Astrocyte (in vitro differentiated cells and primary cell): ENCODE measurements around the gene RPL27A. TPM values are rescaled to one million over a fixed set of nuclear protein-coding genes. Genes with fewer than 3 reads are reported as not detected.

Experiments
- DNase-seq: peaks from one replicate; pipeline ENCODE4 v3.0.0-alpha.2; 2010; ENCODE audit warnings: low read depth
- FAIRE-seq: peaks from 2 replicates; lab custom pipeline; 2011; peaks lifted over from hg19 to GRCh38; lab: Jason Lieb, UNC
- H2AFZ ChIP-seq: 2 replicates; pipeline ENCODE4 v1.6.0; 2012; ENCODE audit warnings: low read depth, low read length, inconsistent platforms
- H3K27ac ChIP-seq: 2 replicates; pipeline ENCODE4 v1.5.1; 2011; ENCODE audit warnings: low read depth, low read length, inconsistent platforms
- H3K27me3 ChIP-seq: 2 replicates; pipeline ENCODE4 v1.6.0; 2011; ENCODE audit warnings: low read length, inconsistent platforms; ENCODE audit not compliant: insufficient read depth
- H3K36me3 ChIP-seq: 2 replicates; pipeline ENCODE4 v1.5.1; 2011; ENCODE audit warnings: low read length, inconsistent platforms; ENCODE audit not compliant: insufficient read depth
- H3K4me1 ChIP-seq: 2 replicates; pipeline ENCODE4 v1.5.1; 2011; ENCODE audit warnings: low read length, inconsistent platforms; ENCODE audit not compliant: insufficient read depth
- H3K4me2 ChIP-seq: 2 replicates; pipeline ENCODE4 v1.6.0; 2012; ENCODE audit warnings: low read length, inconsistent platforms
- H3K4me3 ChIP-seq: 2 replicates; pipeline ENCODE4 v1.5.1; 2011; ENCODE audit warnings: low read depth, mild to moderate bottlenecking, low read length, inconsistent platforms; ENCODE audit not compliant: insufficient read depth
- H3K79me2 ChIP-seq: 2 replicates; pipeline ENCODE4 v1.6.0; 2012; ENCODE audit warnings: mild to moderate bottlenecking, low read length, inconsistent platforms; ENCODE audit not compliant: insufficient read depth
- H3K9ac ChIP-seq: 2 replicates; pipeline ENCODE4 v1.6.0; 2012; ENCODE audit warnings: mild to moderate bottlenecking, low read length, inconsistent platforms
- H3K9me3 ChIP-seq: 2 replicates; pipeline ENCODE4 v1.5.1; 2012; ENCODE audit warnings: low read depth, mild to moderate bottlenecking, low read length, inconsistent platforms; ENCODE audit not compliant: insufficient read depth
- H4K20me1 ChIP-seq: 2 replicates; pipeline ENCODE4 v1.6.0; 2012; ENCODE audit warnings: low read length, inconsistent platforms; ENCODE audit not compliant: insufficient read depth
- H3K27ac Mint-ChIP-seq: one replicate; pipeline ENCODE4 v1.8.0; 2021; ENCODE audit warnings: mild to moderate bottlenecking, mixed read lengths; ENCODE audit not compliant: unreplicated experiment
- H3K27me3 Mint-ChIP-seq: one replicate; pipeline ENCODE4 v1.8.0; 2021; ENCODE audit warnings: low read depth, mixed read lengths; ENCODE audit not compliant: unreplicated experiment
- H3K36me3 Mint-ChIP-seq: one replicate; pipeline ENCODE4 v1.8.0; 2021; ENCODE audit warnings: low read depth, mixed read lengths; ENCODE audit not compliant: unreplicated experiment
- H3K4me1 Mint-ChIP-seq: one replicate; pipeline ENCODE4 v1.8.0; 2021; ENCODE audit warnings: low read depth, mixed read lengths; ENCODE audit not compliant: unreplicated experiment
- H3K4me3 Mint-ChIP-seq: one replicate; pipeline ENCODE4 v1.8.0; 2021; ENCODE audit warnings: mild to moderate bottlenecking, moderate library complexity, mixed read lengths; ENCODE audit not compliant: unreplicated experiment
- H3K9me3 Mint-ChIP-seq: one replicate; pipeline ENCODE4 v1.8.0; 2021; ENCODE audit warnings: mild to moderate bottlenecking, mixed read lengths; ENCODE audit not compliant: unreplicated experiment
- EZH2 ChIP-seq: IDR thresholded peaks from 2 replicates; pipeline ENCODE4 v1.6.1; 2012; ENCODE audit warnings: mild to moderate bottlenecking, low read length, inconsistent platforms; ENCODE audit not compliant: insufficient read depth
- total RNA-seq: library from RNA; stranded (reverse); gene quantifications from 2 replicates; pipeline ENCODE4 v1.2.1, GENCODE V29; 2021
- TF ChIP-seq, protein P1 (sequence below): IDR thresholded peaks from 2 replicates; pipeline ENCODE4 v1.5.1; 2011; ENCODE audit warnings: low read depth, mild to moderate bottlenecking, inconsistent platforms, low read length, moderate library complexity; ENCODE audit not compliant: insufficient read depth

RPL27A gene
- total RNA-seq, 1 donor from 2014 or later = 682 TPM

GRCh38 chr11:8693010-8693551 lies 10.5 kb downstream of the RPL27A start:
- no peaks in the 10 kb centered on the region for H3K27me3 ChIP-seq
- no peak overlapping the region for H2AFZ ChIP-seq
- DNase-seq = no peak
- H3K4me1 ChIP-seq = peaks cover 18% of the 10 kb centered on the region
- H3K4me3 ChIP-seq = no peak overlapping the region
- FAIRE-seq = no peak
- Mint-ChIP-seq H3K4me1 (peaks cover 12% of the 10 kb centered on the region), H3K4me3 (no peak overlapping the region), H3K27ac (peak overlapping the region; percentile 2), H3K36me3 (peaks cover 49% of the 10 kb centered on the region), H3K9me3 (no peaks in the 10 kb centered on the region), H3K27me3 (no peaks in the 10 kb centered on the region)
- H3K9me3 ChIP-seq = no peaks in the 10 kb centered on the region
- no peak overlapping the region for H3K9ac ChIP-seq
- peaks cover 11% of the 10 kb centered on the region for H3K79me2 ChIP-seq
- no peak overlapping the region for H3K27ac ChIP-seq
- peaks cover 51% of the 10 kb centered on the region for H3K36me3 ChIP-seq
- TF ChIP-seq, protein P1, sequence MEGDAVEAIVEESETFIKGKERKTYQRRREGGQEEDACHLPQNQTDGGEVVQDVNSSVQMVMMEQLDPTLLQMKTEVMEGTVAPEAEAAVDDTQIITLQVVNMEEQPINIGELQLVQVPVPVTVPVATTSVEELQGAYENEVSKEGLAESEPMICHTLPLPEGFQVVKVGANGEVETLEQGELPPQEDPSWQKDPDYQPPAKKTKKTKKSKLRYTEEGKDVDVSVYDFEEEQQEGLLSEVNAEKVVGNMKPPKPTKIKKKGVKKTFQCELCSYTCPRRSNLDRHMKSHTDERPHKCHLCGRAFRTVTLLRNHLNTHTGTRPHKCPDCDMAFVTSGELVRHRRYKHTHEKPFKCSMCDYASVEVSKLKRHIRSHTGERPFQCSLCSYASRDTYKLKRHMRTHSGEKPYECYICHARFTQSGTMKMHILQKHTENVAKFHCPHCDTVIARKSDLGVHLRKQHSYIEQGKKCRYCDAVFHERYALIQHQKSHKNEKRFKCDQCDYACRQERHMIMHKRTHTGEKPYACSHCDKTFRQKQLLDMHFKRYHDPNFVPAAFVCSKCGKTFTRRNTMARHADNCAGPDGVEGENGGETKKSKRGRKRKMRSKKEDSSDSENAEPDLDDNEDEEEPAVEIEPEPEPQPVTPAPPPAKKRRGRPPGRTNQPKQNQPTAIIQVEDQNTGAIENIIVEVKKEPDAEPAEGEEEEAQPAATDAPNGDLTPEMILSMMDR = no peak
- TF ChIP-seq EZH2 = no peak
- no peak overlapping the region for H3K4me2 ChIP-seq
- H4K20me1 ChIP-seq = peaks cover 5% of the 10 kb centered on the region

DNA sequence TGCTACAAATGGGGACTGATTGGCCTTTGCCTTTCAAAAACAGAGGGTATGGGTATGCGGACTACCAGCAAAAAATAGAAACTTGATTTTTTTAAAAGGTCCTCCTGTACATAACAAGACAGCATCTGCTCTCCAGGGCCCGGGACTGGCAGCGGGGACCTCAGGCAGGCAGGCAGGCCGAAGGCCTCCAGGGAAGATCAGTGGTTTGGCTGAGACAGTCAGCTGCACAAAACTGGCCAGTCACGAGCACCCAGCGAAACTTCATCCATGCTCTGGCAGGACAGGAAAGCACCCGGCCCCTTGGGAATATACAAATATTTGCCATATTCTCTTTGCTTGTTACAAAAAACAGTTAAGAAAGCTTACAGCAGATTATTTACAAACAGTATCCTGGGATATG lies 11.0 kb downstream of the RPL27A start:
- Histone ChIP-seq H4K20me1 (no peaks in the 10 kb centered on the region), H3K9me3 (no peaks in the 10 kb centered on the region), H3K4me2 (no peak overlapping the region), H3K4me1 (peaks cover 13% of the 10 kb centered on the region), H3K9ac (no peak overlapping the region), H3K4me3 (no peak overlapping the region), H3K27me3 (no peaks in the 10 kb centered on the region), H3K79me2 (peaks cover 11% of the 10 kb centered on the region), H2AFZ (no peak overlapping the region), H3K27ac (no peak overlapping the region), H3K36me3 (peaks cover 54% of the 10 kb centered on the region)
- Mint-ChIP-seq H3K9me3 (no peaks in the 10 kb centered on the region), H3K4me1 (peaks cover 11% of the 10 kb centered on the region), H3K27me3 (no peaks in the 10 kb centered on the region), H3K36me3 (peaks cover 54% of the 10 kb centered on the region), H3K4me3 (no peak overlapping the region), H3K27ac (peak overlapping the region; percentile 75)
- TF ChIP-seq, protein P1 = no peak
- TF ChIP-seq EZH2 = no peak
- DNase-seq = no peak
- no peak for FAIRE-seq

DNA sequence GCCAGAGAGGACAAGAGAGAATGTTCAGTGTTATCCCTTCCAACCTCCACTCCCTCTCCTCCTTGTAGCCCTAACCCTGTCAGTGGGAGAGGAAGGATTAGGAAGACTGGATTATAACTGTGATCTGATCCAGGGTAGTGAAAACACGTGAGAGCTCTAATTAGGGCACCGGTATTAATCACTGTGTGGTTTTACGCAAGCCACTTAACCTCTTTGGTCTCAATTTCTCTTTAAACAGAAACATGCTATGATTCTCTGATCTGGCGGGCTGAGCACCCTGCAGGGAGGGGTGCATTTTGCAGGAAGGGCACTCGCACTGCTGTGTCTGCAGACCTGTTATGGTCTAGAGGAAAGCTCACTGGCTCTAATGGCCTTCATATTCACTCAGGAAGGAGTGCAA lies 11.5 kb downstream of the RPL27A start:
- Histone ChIP-seq H3K4me1 (peaks cover 11% of the 10 kb centered on the region), H2AFZ (no peak overlapping the region), H3K79me2 (peaks cover 13% of the 10 kb centered on the region), H3K9me3 (no peaks in the 10 kb centered on the region), H4K20me1 (no peaks in the 10 kb centered on the region), H3K27ac (no peak overlapping the region), H3K9ac (no peak overlapping the region), H3K4me3 (no peak overlapping the region), H3K36me3 (peaks cover 56% of the 10 kb centered on the region), H3K4me2 (no peak overlapping the region), H3K27me3 (no peaks in the 10 kb centered on the region)
- TF ChIP-seq EZH2 = no peak
- H3K36me3 Mint-ChIP-seq = peaks cover 57% of the 10 kb centered on the region
- H3K27me3 Mint-ChIP-seq = no peaks in the 10 kb centered on the region
- DNase-seq = no peak
- H3K4me3 Mint-ChIP-seq = no peak overlapping the region
- no peak for FAIRE-seq
- no peaks in the 10 kb centered on the region for H3K9me3 Mint-ChIP-seq
- H3K4me1 Mint-ChIP-seq = peaks cover 15% of the 10 kb centered on the region
- H3K27ac Mint-ChIP-seq = peak overlapping the region; percentile 75
